Naive thymus-derived CD4-positive, alpha-beta T cell (primary cell): ENCODE data around the gene CAPG. TPM values are rescaled to one million over a fixed set of nuclear protein-coding genes. Genes with fewer than 3 reads are reported as not detected.
A peak's percentile ranks its signal among the peaks of the same experiment; 100 is the strongest.

ENCODE experiments used
- ATAC-seq: fragments of 150-1000 bp; cut with Tn5 transposase; 2 replicates; pipeline ENCODE4 v1.10.0; 2021; ENCODE audit warnings: mild to moderate bottlenecking, moderate library complexity
- CTCF ChIA-PET: fragments of 350-600 bp; sonication (Branson Sonifier 250); formaldehyde crosslinking; loops from one replicate; lab custom pipeline; 2021; ENCODE audit warnings: antibody characterized with exemption; lab: Charles Lee
- POLR2A ChIA-PET: fragments of 350-600 bp; sonication (Branson Sonifier 250); formaldehyde crosslinking; loops from one replicate; lab custom pipeline; 2021; ENCODE audit warnings: antibody characterized with exemption, inconsistent platforms; lab: Charles Lee
- DNase-seq, 9 donors: peaks; one replicate each; pipeline versions ENCODE4 v3.0.0 to v3.0.0-alpha.2; 2020 to 2022; ENCODE audit warnings: mixed read lengths in 1 of 9
- H3K27ac ChIP-seq: one replicate; pipeline ENCODE4 v1.7.0; 2013; ENCODE audit warnings: mild to moderate bottlenecking, low read depth, low read length, moderate library complexity
- H3K27me3 ChIP-seq, 2 donors: one replicate each; pipeline ENCODE4 v1.7.0; 2013; ENCODE audit warnings: low read length in 2 of 2, mild to moderate bottlenecking in 2 of 2, moderate library complexity in 2 of 2; ENCODE audit not compliant: control insufficient read depth in 2 of 2, insufficient read depth in 2 of 2
- H3K36me3 ChIP-seq, 3 experiments: 1 replicate in 2 of 3; 2 replicates in 1 of 3; pipeline ENCODE4 v1.7.0; 2013; ENCODE audit warnings: low read length in 3 of 3, mild to moderate bottlenecking in 3 of 3, moderate library complexity in 1 of 3; ENCODE audit not compliant: insufficient read depth in 3 of 3, control insufficient read depth in 2 of 3
- H3K4me1 ChIP-seq, 2 donors: one replicate each; pipeline ENCODE4 v1.7.0; 2013; ENCODE audit warnings: low read length in 2 of 2, mild to moderate bottlenecking in 2 of 2, moderate library complexity in 1 of 2; ENCODE audit not compliant: control insufficient read depth in 2 of 2, insufficient read depth in 2 of 2
- H3K4me3 ChIP-seq: 2 replicates; pipeline ENCODE4 v1.7.0; 2013; ENCODE audit warnings: mild to moderate bottlenecking, low read length
- H3K9me3 ChIP-seq, 3 experiments: 1 replicate in 2 of 3; 2 replicates in 1 of 3; pipeline ENCODE4 v1.7.0; 2013; ENCODE audit warnings: low read length in 3 of 3; ENCODE audit not compliant: control insufficient read depth in 2 of 3
- H3K27ac Mint-ChIP-seq, 9 donors: one replicate each; pipeline ENCODE4 v1.8.0; 2020 to 2022; ENCODE audit warnings: mixed read lengths in 9 of 9, mild to moderate bottlenecking in 8 of 9, moderate library complexity in 5 of 9, inconsistent platforms in 2 of 9
- H3K27me3 Mint-ChIP-seq, 5 donors: one replicate each; pipeline ENCODE4 v1.8.0; 2021 to 2022; ENCODE audit warnings: mixed read lengths in 5 of 5, mild to moderate bottlenecking in 1 of 5
- H3K36me3 Mint-ChIP-seq, 5 donors: one replicate each; pipeline ENCODE4 v1.8.0; 2020 to 2022; ENCODE audit warnings: mixed read lengths in 5 of 5, mild to moderate bottlenecking in 3 of 5, inconsistent platforms in 1 of 5
- H3K4me1 Mint-ChIP-seq, 7 donors: one replicate each; pipeline ENCODE4 v1.8.0; 2020 to 2022; ENCODE audit warnings: mixed read lengths in 7 of 7, mild to moderate bottlenecking in 3 of 7, inconsistent platforms in 1 of 7
- H3K4me3 Mint-ChIP-seq, 10 donors: one replicate each; pipeline ENCODE4 v1.8.0; 2020 to 2022; ENCODE audit warnings: mild to moderate bottlenecking in 10 of 10, mixed read lengths in 10 of 10, moderate library complexity in 6 of 10, inconsistent platforms in 2 of 10
- H3K9me3 Mint-ChIP-seq, 11 donors: one replicate each; pipeline ENCODE4 v1.8.0; 2020 to 2022; ENCODE audit warnings: mixed read lengths in 11 of 11, mild to moderate bottlenecking in 4 of 11, inconsistent platforms in 1 of 11, moderate library complexity in 1 of 11
- intact Hi-C, 2 donors: fragments of 100-400 bp; cut with micrococcal nuclease; formaldehyde crosslinking; loops; one replicate each; pipeline ENCODE4 v1.15.1; 2023
- polyA plus RNA-seq, 2 donors: library from polyadenylated mRNA; unstranded; fragments of 300-500 nt; fragmentation: Illumina TruSeq; gene quantifications; one replicate each; pipeline ENCODE4 v1.2.3, GENCODE V29; 2021
- total RNA-seq, 6 experiments: library from RNA in 5 of 6; stranded (reverse) in 5 of 6; gene quantifications; 1 replicate in 5 of 6; 2 replicates in 1 of 6; pipeline ENCODE4 v1.2.3 and lab custom pipeline; 2021 to 2026

Gene CAPG
- total and polyA plus RNA-seq, 7 experiments from 2014 or later = 12.9 to 265 (median 34.3) TPM

GRCh38 chr2:85380048-85380447 lies 30.1 kb downstream of the CAPG start:
- intact Hi-C loops = no loop called here
- Mint-ChIP-seq H3K4me1 (peaks cover 0 to under 1% (median 0%) of the 10 kb centered on the region in 7 donors), H3K36me3 (peaks cover 28 to 64% (median 49%) of the 10 kb centered on the region in 5 donors), H3K9me3 (peaks cover 0 to 17% (median 2%) of the 10 kb centered on the region in 11 donors), H3K27ac (no peak overlapping the region), H3K27me3 (no peaks in the 10 kb centered on the region), H3K4me3 (no peak overlapping the region)
- DNase-seq = no peak
- ChIA-PET CTCF (no interaction called here), POLR2A (no interaction called here)
- ATAC-seq = no peak
- Histone ChIP-seq H3K36me3 (peaks cover 0 to 34% (median 8%) of the 10 kb centered on the region in 3 experiments), H3K9me3 (no peaks in the 10 kb centered on the region), H3K4me1 (no peaks in the 10 kb centered on the region), H3K27me3 (no peaks in the 10 kb centered on the region), H3K27ac (no peak overlapping the region), H3K4me3 (no peak overlapping the region)

DNA sequence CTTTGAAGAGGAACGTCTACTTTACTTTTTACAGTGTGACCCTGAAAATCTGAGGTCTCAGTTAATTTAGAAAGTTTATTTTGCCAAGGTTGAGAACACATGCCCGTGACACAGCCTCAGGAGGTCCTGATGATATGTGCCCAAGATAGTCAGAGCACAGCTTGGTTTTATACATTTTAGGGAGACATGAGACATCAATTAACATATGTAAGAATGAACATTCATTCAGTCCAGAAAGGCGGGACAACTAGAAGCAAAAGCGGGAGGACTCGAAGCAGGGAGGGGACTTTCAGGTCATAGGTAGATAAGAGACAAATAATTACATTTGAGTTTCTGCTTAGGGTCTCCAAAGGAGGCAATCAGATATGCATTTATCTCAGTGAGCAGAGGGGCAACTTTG lies 31.9 kb downstream of the CAPG start:
- intact Hi-C loops = no loop called here
- Histone ChIP-seq H3K36me3 (peaks cover 0 to 34% (median 8%) of the 10 kb centered on the region in 3 experiments), H3K27ac (no peak overlapping the region), H3K4me1 (no peaks in the 10 kb centered on the region), H3K4me3 (no peak overlapping the region), H3K27me3 (no peaks in the 10 kb centered on the region), H3K9me3 (no peaks in the 10 kb centered on the region)
- Mint-ChIP-seq H3K27me3 (no peaks in the 10 kb centered on the region), H3K27ac (no peak overlapping the region), H3K4me1 (no peaks in the 10 kb centered on the region), H3K36me3 (peaks cover 34 to 61% (median 50%) of the 10 kb centered on the region in 5 donors), H3K9me3 (peaks cover 0 to 17% (median 2%) of the 10 kb centered on the region in 11 donors), H3K4me3 (no peak overlapping the region)
- DNase-seq (no peak), ATAC-seq (no peak)
- POLR2A ChIA-PET = no interaction called here
- CTCF ChIA-PET = no interaction called here

DNA sequence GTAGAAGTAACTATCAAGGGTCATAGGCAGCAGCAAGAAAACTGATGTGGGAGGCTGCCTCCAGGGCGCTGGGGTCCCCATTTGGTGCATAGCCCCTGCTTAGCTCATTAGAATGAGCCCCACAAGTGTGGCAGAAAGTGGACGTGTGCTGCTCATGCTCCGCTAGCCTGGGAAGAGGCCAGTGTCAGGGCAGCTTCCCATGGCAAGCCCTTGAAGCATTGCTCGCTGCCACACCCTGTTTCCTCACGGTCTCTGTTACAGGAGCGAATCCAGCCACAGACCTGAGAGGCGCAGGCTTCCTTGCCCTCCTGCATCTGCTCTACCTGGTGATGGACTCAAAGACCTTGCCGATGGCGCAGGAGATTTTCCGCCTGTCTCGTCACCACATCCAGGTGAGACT lies 33.1 kb downstream of the CAPG start:
- Histone ChIP-seq H3K36me3 (peaks cover 0 to 34% (median 8%) of the 10 kb centered on the region in 3 experiments), H3K27me3 (no peaks in the 10 kb centered on the region), H3K9me3 (no peaks in the 10 kb centered on the region), H3K4me3 (no peak overlapping the region), H3K4me1 (no peaks in the 10 kb centered on the region), H3K27ac (no peak overlapping the region)
- ChIA-PET CTCF (no interaction called here), POLR2A (interaction anchor here (0.9 kb wide), 1 partner anchor 273 kb away, joined by 4 read pairs; no protein-coding TSS in a partner anchor)
- DNase-seq (no peak), ATAC-seq (no peak)
- intact Hi-C loops = no loop called here
- Mint-ChIP-seq H3K9me3 (peaks cover 0 to 17% (median 2%) of the 10 kb centered on the region in 11 donors), H3K4me3 (no peak overlapping the region), H3K27me3 (no peaks in the 10 kb centered on the region), H3K36me3 (peaks cover 34 to 63% (median 53%) of the 10 kb centered on the region in 5 donors), H3K27ac (no peak overlapping the region), H3K4me1 (no peaks in the 10 kb centered on the region)

GRCh38 chr2:85376291-85377065 lies 33.7 kb downstream of the CAPG start:
- ATAC-seq (no peak), DNase-seq (no peak)
- POLR2A ChIA-PET = interaction anchor here (0.9 kb wide), 1 partner anchor 185 kb away, joined by 3 read pairs; the partner anchor contains the start of gene GGCX
- no peaks in the 10 kb centered on the region for H3K9me3 ChIP-seq
- intact Hi-C loops = no loop called here
- Mint-ChIP-seq H3K4me3 (no peak overlapping the region), H3K27ac (peak overlapping the region in 1 of 9 donors; percentile 77), H3K36me3 (peaks cover 34 to 65% (median 52%) of the 10 kb centered on the region in 5 donors), H3K9me3 (peaks cover 0 to 17% (median 2%) of the 10 kb centered on the region in 11 donors), H3K4me1 (no peaks in the 10 kb centered on the region), H3K27me3 (no peaks in the 10 kb centered on the region)
- CTCF ChIA-PET = no interaction called here
- H3K4me1 ChIP-seq = no peaks in the 10 kb centered on the region
- no peaks in the 10 kb centered on the region for H3K27me3 ChIP-seq
- no peak overlapping the region for H3K27ac ChIP-seq
- peaks cover 0 to 36% (median 8%) of the 10 kb centered on the region in 3 experiments for H3K36me3 ChIP-seq
- no peak overlapping the region for H3K4me3 ChIP-seq

GRCh38 chr2:85371045-85371444 lies 39.1 kb downstream of the CAPG start:
- no peaks in the 10 kb centered on the region for H3K4me1 ChIP-seq
- no peaks in the 10 kb centered on the region for H3K27me3 ChIP-seq
- DNase-seq (no peak), ATAC-seq (no peak)
- intact Hi-C loops = no loop called here
- Mint-ChIP-seq H3K27me3 (no peaks in the 10 kb centered on the region), H3K27ac (no peak overlapping the region), H3K9me3 (no peaks in the 10 kb centered on the region), H3K4me1 (peaks cover 0 to 2% (median 0%) of the 10 kb centered on the region in 7 donors), H3K36me3 (peaks cover 6 to 36% (median 29%) of the 10 kb centered on the region in 5 donors), H3K4me3 (no peak overlapping the region)
- H3K9me3 ChIP-seq = no peaks in the 10 kb centered on the region
- ChIA-PET CTCF (interaction anchor here (0.7 to 1.3 kb wide), 2 partner anchors 17 to 181 kb away, joined by 3 to 4 read pairs; no protein-coding TSS in a partner anchor), POLR2A (interaction anchor here (1.0 to 1.5 kb wide), 2 partner anchors 17 to 44 kb away, joined by 3 to 7 read pairs; partner anchors contain the start of genes RETSAT and TGOLN2)
- H3K36me3 ChIP-seq = peaks cover 0 to 24% (median 0%) of the 10 kb centered on the region in 3 experiments
- H3K4me3 ChIP-seq = no peak overlapping the region
- H3K27ac ChIP-seq = no peak overlapping the region

- no peak overlapping the region for H3K27ac Mint-ChIP-seq
- H3K9me3 ChIP-seq = no peaks in the 10 kb centered on the region
- no peak overlapping the region for H3K27ac ChIP-seq
- intact Hi-C loops = no loop called here
- ChIA-PET POLR2A (interaction anchor here (0.7 to 1.5 kb wide), 3 partner anchors 16 to 169 kb away, joined by 3 to 7 read pairs (median 3); partner anchors contain the start of gene RETSAT), CTCF (interaction anchor here (0.7 to 0.8 kb wide), 2 partner anchors 104 to 250 kb away, joined by 3 to 5 read pairs; no protein-coding TSS in a partner anchor)
- ATAC-seq = no peak
- H3K9me3 Mint-ChIP-seq = no peaks in the 10 kb centered on the region
- peaks cover 0 to 2% (median 0%) of the 10 kb centered on the region in 7 donors for H3K4me1 Mint-ChIP-seq
- H3K36me3 Mint-ChIP-seq = peaks cover 6 to 27% (median 17%) of the 10 kb centered on the region in 5 donors
- H3K4me1 ChIP-seq = no peaks in the 10 kb centered on the region
- no peak for DNase-seq
- no peaks in the 10 kb centered on the region for H3K27me3 Mint-ChIP-seq
- H3K36me3 ChIP-seq = peaks cover 0 to 24% (median 0%) of the 10 kb centered on the region in 3 experiments
- no peak overlapping the region for H3K4me3 Mint-ChIP-seq
- H3K27me3 ChIP-seq = no peaks in the 10 kb centered on the region
- no peak overlapping the region for H3K4me3 ChIP-seq
These were observed 40.7 kb downstream of the CAPG start for GRCh38 chr2:85369500-85369899.
